ENCODE data around the gene GARNL3.
A peak's percentile ranks its signal among the peaks of the same experiment; 100 is the strongest.

Gene GARNL3

DNA sequence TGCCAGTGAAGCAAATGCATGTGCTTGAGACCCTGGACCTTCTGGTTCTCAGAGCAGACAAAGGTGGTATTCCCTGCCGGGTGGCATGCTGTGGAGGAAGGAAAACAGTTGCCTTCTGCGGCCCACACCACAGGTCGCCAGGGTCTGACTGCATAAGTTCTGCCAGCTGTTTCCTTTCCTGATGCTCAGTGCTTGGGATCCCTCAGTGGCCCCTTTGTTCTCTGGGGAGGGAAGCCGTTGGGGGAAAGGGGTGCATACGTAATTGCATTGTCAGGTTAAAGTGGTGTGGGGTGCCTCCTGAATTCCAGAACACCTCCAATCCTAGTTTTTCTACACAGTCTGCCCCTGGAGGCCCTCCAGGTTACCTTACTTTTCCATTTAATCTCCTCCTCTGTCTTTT, 89.3 kb downstream of the GARNL3 start:
- no peak for DNase-seq

DNA sequence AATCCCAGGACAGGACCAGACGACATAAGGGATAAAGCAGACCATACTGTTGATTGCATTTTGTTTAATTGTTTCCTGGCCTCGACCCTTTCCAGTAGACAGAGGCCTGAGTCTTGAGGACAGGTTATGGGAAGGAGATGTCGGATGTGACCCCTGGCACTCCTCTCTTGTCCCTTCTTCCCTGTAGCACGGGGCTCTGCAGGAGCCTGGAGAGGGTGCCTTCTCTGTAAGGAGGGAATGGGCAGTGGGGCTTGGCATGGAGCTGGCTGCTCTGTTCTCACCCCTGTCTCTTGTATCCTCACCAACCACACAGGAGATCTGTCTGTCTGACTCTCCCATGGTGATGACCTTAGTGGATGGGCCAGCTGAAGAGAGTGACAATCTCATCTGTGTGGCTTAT, 92.3 kb downstream of the GARNL3 start:
- DNase-seq = no peak

GRCh38 chr9:127358023-127358535, 93.5 kb downstream of the GARNL3 start:
- no peak for DNase-seq

DNA sequence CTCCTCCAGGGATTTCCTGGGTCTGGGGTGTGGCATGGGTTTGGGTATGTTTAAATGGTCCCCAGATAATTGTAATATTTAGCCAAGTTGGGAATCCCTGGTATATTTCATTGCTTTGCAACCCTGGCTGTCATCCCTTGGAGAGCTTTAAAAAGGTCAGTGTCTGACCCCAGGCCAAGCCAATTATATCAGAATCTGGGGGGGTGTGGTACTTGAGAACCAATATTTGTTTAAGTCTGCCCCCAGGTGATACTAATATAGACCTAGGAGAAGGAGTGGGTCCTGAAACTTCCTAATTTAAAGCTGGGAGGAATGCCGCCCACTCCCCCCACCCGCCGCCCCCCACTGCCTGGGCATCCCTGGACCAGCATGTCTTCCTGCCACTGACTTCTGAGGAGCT, 94.2 kb downstream of the GARNL3 start:
- DNase-seq = no peak

DNA sequence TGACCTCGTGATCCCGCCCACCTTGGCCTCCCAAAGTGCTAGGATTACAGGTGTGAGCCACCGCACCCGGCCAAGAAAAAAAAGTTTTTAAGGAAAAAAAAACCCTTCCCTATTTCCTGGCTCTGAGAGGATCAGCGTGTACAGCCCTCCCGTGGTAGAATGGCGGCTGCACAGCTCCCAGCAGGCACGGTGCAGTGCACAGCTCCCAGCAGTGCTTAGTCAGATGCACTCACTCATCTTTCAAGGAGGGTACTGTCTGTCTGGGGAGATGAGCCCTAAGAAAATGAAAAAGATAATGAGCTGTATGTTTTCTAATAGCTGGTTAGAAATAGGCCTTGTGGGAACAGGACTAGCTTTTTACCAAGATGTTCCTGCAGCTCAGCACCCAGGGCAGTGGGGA, 95.7 kb downstream of the GARNL3 start:
- DNase-seq = no peak

DNA sequence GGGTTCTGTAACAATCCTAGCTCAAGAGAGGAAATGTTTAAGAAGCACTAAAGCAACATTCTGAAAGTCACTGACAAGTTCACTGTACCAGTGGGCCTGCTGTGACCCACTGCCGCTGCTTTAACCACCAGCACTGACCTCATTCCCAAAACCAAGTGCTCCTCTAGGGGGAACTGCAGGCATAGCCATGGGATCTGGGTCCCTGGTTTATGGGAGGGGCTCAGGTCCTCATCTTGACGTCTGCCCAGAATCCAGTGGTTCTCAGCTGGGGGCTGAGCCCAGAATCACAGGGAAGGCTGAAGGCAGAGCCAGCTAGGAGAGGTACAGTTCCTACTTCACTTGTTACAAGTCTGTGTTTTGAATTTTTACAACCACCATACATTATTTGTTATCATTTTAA, 96.3 kb downstream of the GARNL3 start:
- DNase-seq = no peak

GRCh38 chr9:127361561-127361960, 97.0 kb downstream of the GARNL3 start:
- DNase-seq = no peak

DNA sequence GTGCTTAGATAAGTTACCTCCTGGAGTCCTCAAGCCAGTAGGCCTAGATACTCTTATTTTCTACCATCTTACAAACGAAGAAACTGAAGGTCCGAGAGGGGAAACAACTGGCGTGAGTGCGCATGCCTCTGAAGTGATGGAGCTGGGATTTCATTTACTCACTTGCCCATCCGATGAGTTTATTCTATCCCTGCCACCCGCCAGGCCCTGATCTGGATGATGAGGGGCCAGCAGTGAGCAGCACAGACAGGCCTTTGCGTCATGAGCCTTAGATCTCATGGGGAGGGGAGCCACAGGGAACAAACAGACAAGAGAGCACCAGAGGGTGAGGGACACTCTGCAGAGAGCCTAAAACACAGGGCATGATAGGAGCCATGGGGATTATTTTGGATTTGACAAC, 98.3 kb downstream of the GARNL3 start:
- no peak for DNase-seq

DNA sequence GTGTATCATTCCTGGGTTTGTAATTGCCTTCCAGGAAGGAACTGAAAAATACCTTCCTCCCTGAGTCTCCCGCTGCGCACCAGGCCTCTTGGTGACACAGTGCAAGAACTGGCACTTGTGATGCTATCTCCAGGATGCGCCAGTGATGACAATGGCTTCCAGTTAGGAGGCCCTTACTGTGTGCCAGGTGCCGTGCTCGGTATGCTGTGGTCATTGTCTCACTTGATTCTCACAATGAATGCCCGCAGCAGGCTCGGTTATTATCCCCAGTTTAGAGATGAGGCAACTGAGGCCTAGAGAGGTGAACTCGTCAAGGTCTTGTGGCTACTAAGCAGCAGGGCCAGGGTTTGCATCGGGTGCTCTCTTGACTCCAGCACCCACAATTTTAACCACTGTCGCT, 100.9 kb downstream of the GARNL3 start:
- no peak for DNase-seq

- DNase-seq = no peak
Observed at GRCh38 chr9:127366594-127366993, 102.0 kb downstream of the GARNL3 start.

GRCh38 chr9:127368852-127369402, 104.4 kb downstream of the GARNL3 start:
- no peak for DNase-seq

GRCh38 chr9:127369428-127369827, 104.9 kb downstream of the GARNL3 start:
- DNase-seq = no peak

- DNase-seq = no peak
Observed at GRCh38 chr9:127370147-127370579, 105.6 kb downstream of the GARNL3 start.

DNA sequence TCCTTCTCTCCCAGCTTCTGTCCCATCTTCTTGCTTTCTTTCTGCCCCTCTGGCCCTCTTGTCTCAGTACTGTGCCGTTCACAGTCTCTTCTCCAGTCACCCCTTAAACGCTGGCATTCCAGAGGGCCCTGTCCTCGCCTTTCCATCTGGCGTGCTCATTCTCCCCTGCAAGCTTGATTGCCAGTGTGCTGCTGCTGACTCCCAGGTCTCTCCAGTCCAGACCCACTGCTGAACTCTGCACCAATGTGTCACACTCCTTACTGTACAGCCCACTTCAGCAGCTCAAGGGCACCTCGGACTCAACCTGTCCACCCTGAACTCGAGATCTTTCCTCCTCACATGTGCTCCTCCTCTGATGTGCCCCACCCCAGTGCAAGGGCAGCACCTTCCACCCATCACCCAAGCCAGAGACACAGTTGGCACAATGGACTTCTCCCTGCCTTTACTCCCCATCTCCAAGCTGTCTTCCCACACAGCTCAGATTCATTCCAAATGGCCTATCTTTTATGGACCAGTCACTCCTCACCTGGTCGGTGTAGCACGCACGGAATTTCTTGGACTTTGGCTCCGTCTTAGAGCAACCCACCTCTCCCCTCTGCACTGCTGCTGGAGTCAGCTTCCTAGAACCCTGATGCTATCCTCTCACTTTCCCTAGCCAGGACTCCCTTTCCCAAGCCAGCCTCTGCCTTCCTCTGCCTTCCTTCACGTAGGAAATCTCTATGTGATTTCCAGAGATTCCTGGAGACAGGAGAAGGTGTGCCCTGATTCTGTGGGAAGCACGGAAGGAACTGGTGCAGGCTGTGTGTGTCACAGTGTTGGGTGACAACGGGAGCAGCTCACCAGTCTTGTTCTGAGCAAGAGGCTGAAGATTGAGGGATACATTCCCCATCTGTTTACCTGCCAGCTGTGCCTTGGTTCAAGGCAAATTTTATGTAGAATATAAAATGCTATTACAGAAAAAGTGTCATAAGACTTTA, 106.4 kb downstream of the GARNL3 start:
- DNase-seq = no peak

DNA sequence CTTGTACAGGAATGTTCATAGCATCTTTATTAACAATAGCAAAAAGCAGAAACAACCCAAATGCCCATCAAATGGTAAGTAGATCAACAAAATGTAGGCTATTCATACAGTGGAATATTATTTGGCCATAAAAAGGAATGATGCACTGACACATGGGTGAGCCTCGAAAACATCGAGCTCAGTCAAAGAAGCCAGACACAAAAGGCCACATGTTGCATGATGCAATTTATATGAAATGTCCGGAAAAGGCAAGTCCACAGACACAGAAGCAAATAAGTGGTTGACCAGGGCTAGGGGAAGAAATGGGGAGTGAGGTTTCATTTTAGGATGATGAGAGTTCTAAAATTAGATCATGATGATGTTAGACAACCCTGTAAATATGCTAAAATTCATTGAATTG, 115.9 kb downstream of the GARNL3 start:
- DNase-seq = no peak

DNA sequence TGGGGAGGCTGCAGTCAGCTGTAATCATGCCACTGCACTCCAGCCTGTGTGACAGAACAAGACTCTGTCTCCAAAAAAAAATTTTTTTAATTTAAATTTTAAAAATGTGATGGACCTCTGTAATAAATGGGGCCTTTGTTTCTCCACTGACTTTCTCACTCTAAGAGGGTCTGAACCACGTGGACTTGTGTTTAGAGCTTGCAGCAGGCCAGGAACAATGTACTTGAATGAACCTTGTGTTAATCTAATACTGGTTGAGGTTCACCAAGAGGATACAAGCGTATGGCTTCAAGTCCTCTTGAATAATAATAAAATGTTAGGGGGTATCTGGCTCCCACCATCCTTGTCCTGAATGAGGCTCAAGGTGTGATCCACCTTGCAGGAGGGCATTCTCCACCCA, 118.0 kb downstream of the GARNL3 start:
- no peak for DNase-seq

GRCh38 chr9:127384016-127384730, 119.6 kb downstream of the GARNL3 start:
- DNase-seq = no peak

- no peak for DNase-seq
Observed at GRCh38 chr9:127384901-127385300, 120.3 kb downstream of the GARNL3 start.

DNA sequence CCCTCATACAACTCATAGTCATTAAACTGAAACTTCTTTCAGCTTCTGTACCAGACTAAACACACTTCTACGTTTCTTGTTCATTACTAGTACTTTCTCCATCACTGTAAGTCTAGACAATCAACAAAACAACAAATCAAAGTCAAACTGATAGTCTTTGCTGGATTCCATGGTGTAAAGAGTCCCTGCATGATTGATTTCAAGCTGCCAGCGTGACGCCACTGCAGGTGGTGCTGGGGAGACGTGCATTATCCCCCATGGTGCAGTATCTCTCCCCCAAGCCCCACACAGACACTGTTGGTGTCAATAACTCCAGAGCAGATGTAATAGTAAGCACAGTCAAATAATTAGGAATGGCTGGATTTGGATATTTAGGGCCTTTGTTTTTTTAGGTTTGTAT, 121.7 kb downstream of the GARNL3 start:
- no peak for DNase-seq

GRCh38 chr9:127386981-127387380, 122.4 kb downstream of the GARNL3 start:
- no peak for DNase-seq

- DNase-seq = peak; percentile 45 to 73
Observed at GRCh38 chr9:127388037-127388855, 123.7 kb downstream of the GARNL3 start.

DNA sequence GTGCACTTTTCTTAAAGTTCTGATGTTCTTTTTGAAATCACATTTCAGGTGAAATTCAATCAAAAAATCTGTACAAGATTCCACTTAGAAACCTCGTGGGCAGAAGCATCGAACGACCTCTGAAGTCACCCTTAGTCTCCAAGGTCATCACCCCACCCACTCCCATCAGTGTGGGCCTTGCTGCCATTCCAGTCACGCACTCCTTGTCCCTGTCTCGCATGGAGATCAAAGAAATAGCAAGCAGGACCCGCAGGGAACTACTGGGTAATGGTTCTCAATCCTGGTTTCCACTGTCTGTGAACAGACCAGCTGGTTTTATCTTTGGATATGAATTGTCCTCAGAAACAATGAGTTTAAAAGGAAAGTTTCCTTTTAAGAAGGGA, 124.3 kb downstream of the GARNL3 start:
- DNase-seq = no peak
